Neutrophil (primary cell): Measurements from ENCODE around the gene NBAS.

Experiments used
- H3K27ac ChIP-seq: fragments of 200-600 bp; sonication (generic); 2 replicates; pipeline ENCODE4 v1.5.1; 2016; ENCODE audit warnings: mild to moderate bottlenecking, moderate library complexity
- H3K27me3 ChIP-seq: fragments of 200-600 bp; sonication (generic); 2 replicates; pipeline ENCODE4 v1.6.0; 2016; ENCODE audit warnings: mild to moderate bottlenecking
- H3K36me3 ChIP-seq: fragments of 200-600 bp; sonication (generic); 2 replicates; pipeline ENCODE4 v1.5.1; 2017
- H3K4me1 ChIP-seq, 2 experiments: fragments of 200-600 bp in 1 of 2; sonication (generic) in 1 of 2; 1 replicate in 1 of 2; 2 replicates in 1 of 2; pipeline versions ENCODE4 v1.5.1 to v1.6.1; 2013 to 2016; ENCODE audit warnings: low read depth in 1 of 2, low read length in 1 of 2, mild to moderate bottlenecking in 1 of 2, moderate library complexity in 1 of 2; ENCODE audit not compliant: control insufficient read depth in 1 of 2, insufficient read depth in 1 of 2
- H3K4me3 ChIP-seq, 2 experiments: fragments of 200-600 bp in 1 of 2; sonication (generic) in 1 of 2; 1 replicate in 1 of 2; 2 replicates in 1 of 2; pipeline ENCODE4 v1.5.1; 2013 to 2016; ENCODE audit warnings: low read depth in 1 of 2, low read length in 1 of 2, mild to moderate bottlenecking in 1 of 2, moderate library complexity in 1 of 2
- H3K9me3 ChIP-seq: fragments of 200-600 bp; sonication (generic); 2 replicates; pipeline ENCODE4 v1.5.1; 2016
- CTCF ChIP-seq: fragments of 200-600 bp; sonication (generic); IDR thresholded peaks from 2 replicates; pipeline ENCODE4 v1.5.1; 2016; ENCODE audit warnings: antibody characterized with exemption

Gene NBAS

GRCh38 chr2:15561574-15562344 lies 625 bp upstream of the NBAS start:
- Histone ChIP-seq H3K4me1 (peaks cover 12 to 16% of the 10 kb centered on the region in 2 experiments), H3K27ac (no peak overlapping the region), H3K4me3 (peak overlapping the region; percentile 67), H3K36me3 (no peaks in the 10 kb centered on the region), H3K27me3 (peaks cover 31% of the 10 kb centered on the region), H3K9me3 (no peaks in the 10 kb centered on the region)
- TF ChIP-seq CTCF = no peak

GRCh38 chr2:15560140-15560987 lies 770 bp downstream of the NBAS start:
- peaks cover 21% of the 10 kb centered on the region for H3K27me3 ChIP-seq
- H3K4me3 ChIP-seq = peak overlapping the region; percentile 67
- no peaks in the 10 kb centered on the region for H3K36me3 ChIP-seq
- TF ChIP-seq CTCF = no peak
- H3K4me1 ChIP-seq = peaks cover 12 to 16% of the 10 kb centered on the region in 2 experiments
- H3K9me3 ChIP-seq = no peaks in the 10 kb centered on the region
- H3K27ac ChIP-seq = no peak overlapping the region

GRCh38 chr2:15559379-15560139 lies 1.6 kb downstream of the NBAS start:
- no peak for TF ChIP-seq CTCF
- Histone ChIP-seq H3K4me1 (peaks cover 12 to 16% of the 10 kb centered on the region in 2 experiments), H3K36me3 (no peaks in the 10 kb centered on the region), H3K27me3 (peaks cover 14% of the 10 kb centered on the region), H3K27ac (no peak overlapping the region), H3K4me3 (no peak overlapping the region), H3K9me3 (no peaks in the 10 kb centered on the region)

- no peak overlapping the region for H3K27ac ChIP-seq
- H3K36me3 ChIP-seq = peaks cover 4% of the 10 kb centered on the region
- no peaks in the 10 kb centered on the region for H3K27me3 ChIP-seq
- peaks cover 12 to 16% of the 10 kb centered on the region in 2 experiments for H3K4me1 ChIP-seq
- H3K9me3 ChIP-seq = no peaks in the 10 kb centered on the region
- no peak for TF ChIP-seq CTCF
- H3K4me3 ChIP-seq = no peak overlapping the region
Observed at GRCh38 chr2:15557887-15558311, 3.2 kb downstream of the NBAS start.

DNA sequence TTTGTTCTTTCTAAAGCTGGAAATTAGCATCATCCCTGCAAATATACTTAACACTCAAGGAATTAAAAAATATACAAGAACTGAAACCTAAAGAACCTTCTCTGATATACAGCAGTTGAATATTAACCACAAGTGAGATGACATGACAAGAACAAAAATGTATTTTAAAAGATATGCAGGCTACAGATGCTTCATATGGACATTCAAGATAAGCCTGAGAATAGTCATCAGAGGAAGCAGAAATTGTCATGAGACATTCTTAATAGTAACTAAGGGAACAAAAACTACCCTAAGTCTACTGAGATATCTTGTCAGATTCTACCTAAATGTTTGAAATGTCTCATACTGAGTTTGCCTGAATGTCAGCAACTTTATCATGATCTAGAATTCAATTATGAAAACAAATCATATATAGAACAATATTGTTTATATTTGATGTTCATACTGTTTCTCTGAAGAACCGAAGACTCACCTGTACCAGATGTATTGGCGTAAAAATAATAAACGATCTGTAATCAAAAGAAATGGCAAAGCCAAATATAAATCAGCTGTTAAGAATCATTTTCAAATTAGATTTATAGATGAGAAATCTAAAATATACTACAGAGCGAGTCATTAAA lies 4.7 kb downstream of the NBAS start:
- H3K27me3 ChIP-seq = no peaks in the 10 kb centered on the region
- H3K4me3 ChIP-seq = no peak overlapping the region

More for the DNA sequence above, 4.7 kb downstream of the NBAS start:
- TF ChIP-seq CTCF = no peak
- H3K36me3 ChIP-seq = peaks cover 5% of the 10 kb centered on the region
- peaks cover 11 to 12% of the 10 kb centered on the region in 2 experiments for H3K4me1 ChIP-seq
- H3K9me3 ChIP-seq = no peaks in the 10 kb centered on the region
- no peak overlapping the region for H3K27ac ChIP-seq
